Thoracic aorta (tissue), 2 donors: ENCODE measurements around the gene FAM53C. TPM values are rescaled to one million over a fixed set of nuclear protein-coding genes. Genes with fewer than 3 reads are reported as not detected.
"Not testable (repeated sequence)": the region's sequence is repeated elsewhere in the genome, so short reads cannot be mapped to it uniquely, and the experiment has no call there.

Experiments
- ATAC-seq: fragments of 150-250 bp; one replicate; pipeline ENCODE4 v1.8.0; 2017; ENCODE audit warnings: low read depth; ENCODE audit not compliant: insufficient number of reproducible peaks, low FRiP score
- DNase-seq: peaks from one replicate; pipeline ENCODE4 v3.0.0-alpha.2; 2020; ENCODE audit warnings: low spot score
- H3K27ac ChIP-seq, 2 donors: fragments of 200-600 bp; sonication (generic); 1 replicate in 1 of 2; 2 replicates in 1 of 2; pipeline ENCODE4 v1.5.1; 2016; ENCODE audit warnings: mild to moderate bottlenecking in 2 of 2, moderate library complexity in 2 of 2
- H3K27me3 ChIP-seq: fragments of 200-600 bp; sonication (generic); replicated peaks from 2 replicates; pipeline ENCODE4 v1.6.0; 2016; ENCODE audit warnings: mild to moderate bottlenecking; ENCODE audit not compliant: insufficient read depth
- H3K36me3 ChIP-seq: fragments of 200-600 bp; sonication (generic); one replicate; pipeline ENCODE4 v1.5.1; 2016
- H3K4me1 ChIP-seq, 2 donors: fragments of 200-600 bp; sonication (generic); 1 replicate in 1 of 2; 2 replicates in 1 of 2; pipeline versions ENCODE4 v1.5.1 to v1.6.0; 2016; ENCODE audit warnings: low read depth in 2 of 2, mild to moderate bottlenecking in 1 of 2; ENCODE audit not compliant: control insufficient read depth in 1 of 2
- H3K4me3 ChIP-seq: fragments of 200-600 bp; sonication (generic); 2 replicates; pipeline ENCODE4 v1.5.1; 2016; ENCODE audit warnings: mild to moderate bottlenecking
- H3K9me3 ChIP-seq: fragments of 200-600 bp; sonication (generic); 2 replicates; pipeline ENCODE4 v1.5.1; 2016
- CTCF ChIP-seq: fragments of 200-600 bp; sonication (generic); IDR thresholded peaks from one replicate; pipeline ENCODE4 v1.5.1; 2019; ENCODE audit warnings: antibody characterized with exemption
- total RNA-seq, 2 donors: library from RNA; depleted of rRNA; stranded (reverse); fragments of >200 nt; gene quantifications; one replicate each; pipeline versions ENCODE4 v1.1.0 to v1.2.3, GENCODE V29; 2016

Gene FAM53C
- total RNA-seq, 2 donors from 2014 or later: 22.6 to 24.9 TPM

DNA sequence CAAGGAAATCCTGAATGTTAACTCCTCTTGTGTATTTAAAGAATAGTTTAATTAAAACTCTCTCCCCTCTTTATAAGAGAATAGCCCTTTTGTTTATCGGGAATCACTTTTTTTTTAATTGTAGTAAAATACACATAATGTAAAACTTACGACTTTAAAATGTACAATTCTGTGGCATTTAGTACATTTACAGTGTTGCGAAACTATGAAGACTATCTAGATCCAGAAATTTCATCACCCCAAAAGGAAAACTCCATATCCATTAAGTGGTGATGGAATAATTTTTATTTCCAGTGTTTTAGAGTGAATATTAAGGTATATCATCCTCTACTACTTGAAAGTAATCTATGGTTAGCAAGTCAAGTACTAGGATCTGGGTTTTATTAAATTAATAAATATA, 51.3 kb downstream of the FAM53C start:
- no peaks in the 10 kb centered on the region for H3K9me3 ChIP-seq
- no peak overlapping the region for H3K4me3 ChIP-seq
- DNase-seq: no peak
- no peak for TF ChIP-seq CTCF
- H3K27ac ChIP-seq: no peak overlapping the region
- no peaks in the 10 kb centered on the region for H3K4me1 ChIP-seq
- no peaks in the 10 kb centered on the region for H3K27me3 ChIP-seq
- peaks cover 50% of the 10 kb centered on the region for H3K36me3 ChIP-seq
- ATAC-seq: no peak

DNA sequence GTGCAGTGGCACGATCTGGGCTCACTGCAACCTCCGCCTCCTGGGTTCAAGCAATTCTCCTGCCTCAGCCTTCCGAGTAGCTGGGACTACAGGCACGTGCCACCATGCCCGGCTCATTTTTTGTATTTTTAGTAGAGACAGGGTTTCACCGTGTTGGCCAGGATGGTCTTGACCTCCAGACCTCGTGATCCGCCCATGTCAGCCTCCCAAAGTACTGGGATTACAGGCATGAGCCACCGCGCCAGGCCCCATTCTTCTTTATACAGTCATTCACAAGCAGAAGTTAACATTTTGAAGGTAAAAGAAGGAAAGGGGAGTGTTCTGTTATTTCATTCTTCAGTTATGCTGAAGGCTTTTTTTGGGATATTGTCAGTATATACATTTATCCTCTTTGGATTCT, 51.8 kb downstream of the FAM53C start:
- not testable (repeated sequence) for H3K4me3 ChIP-seq, ATAC-seq, H3K9me3 ChIP-seq, H3K4me1 ChIP-seq, H3K27me3 ChIP-seq, DNase-seq, H3K27ac ChIP-seq
- peaks cover 54% of the 10 kb centered on the region for H3K36me3 ChIP-seq

GRCh38 chr5:138391859-138392386, 53.9 kb downstream of the FAM53C start:
- DNase-seq (no peak), ATAC-seq (no peak)
- no peaks in the 10 kb centered on the region for H3K4me1 ChIP-seq
- H3K36me3 ChIP-seq: peaks cover 53% of the 10 kb centered on the region
- no peaks in the 10 kb centered on the region for H3K27me3 ChIP-seq
- H3K9me3 ChIP-seq: no peaks in the 10 kb centered on the region
- no peak overlapping the region for H3K4me3 ChIP-seq
- TF ChIP-seq CTCF: no peak
- no peak overlapping the region for H3K27ac ChIP-seq

Other genes starting within 250 kb of the FAM53C start
- gene NME5, start 198.8 kb upstream of the FAM53C start, total RNA-seq: 1 to 10 TPM in 1 of 2 donors, not detected in 1; 3.8 TPM
- 10 to 100 TPM; 34.7 to 71.7 TPM for gene BRD8, start 159.6 kb upstream of the FAM53C start, total RNA-seq
- gene KIF20A, start 159.2 kb upstream of the FAM53C start, total RNA-seq: 1 to 10 TPM in 1 of 2 donors, under 1 TPM in 1; 0.78 to 1.1 TPM
- 10 to 100 TPM; 13.5 to 17.7 TPM for gene CDC23, start 124.9 kb upstream of the FAM53C start, total RNA-seq
- under 1 TPM in 1 of 2 donors, not detected in 1; 0.27 TPM for gene GFRA3, start 63.6 kb upstream of the FAM53C start, total RNA-seq
- gene CDC25C, start 6.5 kb upstream of the FAM53C start, total RNA-seq: not detected
- gene KDM3B, start 14.4 kb downstream of the FAM53C start, total RNA-seq: 10 to 100 TPM; 50.1 to 86.2 TPM
- 10 to 100 TPM in 1 of 2 donors, 1 to 10 TPM in 1; 8.9 to 11.5 TPM for gene REEP2, start 100.8 kb downstream of the FAM53C start, total RNA-seq
- 100 to 1,000 TPM in 1 of 2 donors, 10 to 100 TPM in 1; 98.3 to 340 TPM for gene EGR1, start 127.2 kb downstream of the FAM53C start, total RNA-seq
- gene ETF1, start 205.0 kb downstream of the FAM53C start, total RNA-seq: 100 to 1,000 TPM in 1 of 2 donors, 10 to 100 TPM in 1; 67.6 to 115 TPM
- gene HSPA9, start 237.1 kb downstream of the FAM53C start, total RNA-seq: 100 to 1,000 TPM; 202 to 294 TPM